Measurements from ENCODE around the gene WDFY4. TPM values are rescaled to one million over a fixed set of nuclear protein-coding genes. Genes with fewer than 3 reads are reported as not detected.

WDFY4 gene
- total RNA-seq, 1 donor from 2014 or later, result not detected

GRCh38 chr10:48899781-48900180 lies 215.1 kb downstream of the WDFY4 start:
- Histone ChIP-seq H3K36me3 (ENCODE audit: control insufficient read depth, insufficient read depth, low read length) (no peaks in the 10 kb centered on the region), H3K27me3 (ENCODE audit: control insufficient read depth, insufficient read depth, low read length) (no peaks in the 10 kb centered on the region), H3K4me3 (ENCODE audit: low read depth, low read length) (no peak overlapping the region)
- no peak for DNase-seq (ENCODE audit: low read depth)
- no peak for TF ChIP-seq CTCF (IDR thresholded peaks at IDR 0.05; ENCODE audit: insufficient read depth, low read length, poor library complexity, severe bottlenecking)

DNA sequence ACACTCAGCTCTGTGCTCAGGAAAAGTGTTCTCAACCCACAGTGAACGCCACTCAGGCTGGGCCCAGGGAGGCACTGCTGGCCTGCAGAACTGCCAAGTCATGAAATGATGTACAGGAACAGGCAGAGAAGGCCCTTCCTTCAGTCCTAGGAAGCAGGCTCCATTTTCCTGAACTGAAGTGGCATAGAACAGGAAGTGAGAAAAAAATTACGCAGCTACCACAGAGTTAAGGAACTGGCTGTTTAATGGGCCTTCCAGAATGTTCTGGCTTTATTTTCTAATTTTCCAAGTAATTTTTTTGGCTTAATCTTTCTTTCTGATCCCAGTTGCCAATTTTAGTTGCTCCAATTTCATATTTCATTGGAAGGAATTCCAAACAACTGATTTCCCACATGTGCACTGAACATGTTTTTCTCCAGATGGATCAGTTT lies 215.7 kb downstream of the WDFY4 start:
- no peak for TF ChIP-seq CTCF (IDR thresholded peaks at IDR 0.05; ENCODE audit: insufficient read depth, low read length, poor library complexity, severe bottlenecking)
- H3K36me3 ChIP-seq (ENCODE audit: control insufficient read depth, insufficient read depth, low read length), result no peaks in the 10 kb centered on the region
- no peak for DNase-seq (ENCODE audit: low read depth)
- no peaks in the 10 kb centered on the region for H3K27me3 ChIP-seq (ENCODE audit: control insufficient read depth, insufficient read depth, low read length)
- H3K4me3 ChIP-seq (ENCODE audit: low read depth, low read length), result no peak overlapping the region

- TF ChIP-seq CTCF (IDR thresholded peaks at IDR 0.05; ENCODE audit: insufficient read depth, low read length, poor library complexity, severe bottlenecking), result no peak
- DNase-seq (ENCODE audit: low read depth), result no peak
- Histone ChIP-seq H3K27me3 (ENCODE audit: control insufficient read depth, insufficient read depth, low read length) (no peaks in the 10 kb centered on the region), H3K36me3 (ENCODE audit: control insufficient read depth, insufficient read depth, low read length) (no peaks in the 10 kb centered on the region), H3K4me3 (ENCODE audit: low read depth, low read length) (no peak overlapping the region)
Observed at GRCh38 chr10:48901319-48901718, 216.6 kb downstream of the WDFY4 start.

GRCh38 chr10:48902096-48902495 lies 217.4 kb downstream of the WDFY4 start:
- H3K36me3 ChIP-seq (ENCODE audit: control insufficient read depth, insufficient read depth, low read length), result no peaks in the 10 kb centered on the region
- TF ChIP-seq CTCF (IDR thresholded peaks at IDR 0.05; ENCODE audit: insufficient read depth, low read length, poor library complexity, severe bottlenecking), result no peak
- no peaks in the 10 kb centered on the region for H3K27me3 ChIP-seq (ENCODE audit: control insufficient read depth, insufficient read depth, low read length)
- no peak overlapping the region for H3K4me3 ChIP-seq (ENCODE audit: low read depth, low read length)
- no peak for DNase-seq (ENCODE audit: low read depth)

GRCh38 chr10:48903151-48903550 lies 218.5 kb downstream of the WDFY4 start:
- Histone ChIP-seq H3K4me3 (ENCODE audit: low read depth, low read length) (no peak overlapping the region), H3K36me3 (ENCODE audit: control insufficient read depth, insufficient read depth, low read length) (no peaks in the 10 kb centered on the region), H3K27me3 (ENCODE audit: control insufficient read depth, insufficient read depth, low read length) (no peaks in the 10 kb centered on the region)
- TF ChIP-seq CTCF (IDR thresholded peaks at IDR 0.05; ENCODE audit: insufficient read depth, low read length, poor library complexity, severe bottlenecking), result no peak
- DNase-seq (ENCODE audit: low read depth), result no peak

DNA sequence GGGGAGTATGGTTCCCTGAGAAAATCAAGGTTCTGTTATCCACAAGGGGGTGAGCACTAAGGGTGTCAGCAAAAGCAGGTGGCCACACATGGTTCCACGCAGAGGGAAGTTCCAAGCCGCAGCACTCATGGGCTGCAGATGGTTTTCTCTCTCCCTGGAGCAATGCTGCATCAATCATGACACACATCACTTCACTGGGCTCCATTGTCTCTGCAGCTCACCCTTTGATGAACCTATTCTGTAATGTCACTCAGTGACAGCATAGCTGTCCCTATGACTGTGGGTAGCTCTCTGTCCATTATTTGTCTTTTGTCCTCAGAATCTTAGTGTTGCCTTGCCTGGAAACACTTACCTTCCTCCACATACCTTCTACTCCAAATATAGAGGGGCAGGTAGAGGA lies 220.2 kb downstream of the WDFY4 start:
- Histone ChIP-seq H3K36me3 (ENCODE audit: control insufficient read depth, insufficient read depth, low read length) (no peaks in the 10 kb centered on the region), H3K4me3 (ENCODE audit: low read depth, low read length) (no peak overlapping the region), H3K27me3 (ENCODE audit: control insufficient read depth, insufficient read depth, low read length) (no peaks in the 10 kb centered on the region)
- no peak for DNase-seq (ENCODE audit: low read depth)
- no peak for TF ChIP-seq CTCF (IDR thresholded peaks at IDR 0.05; ENCODE audit: insufficient read depth, low read length, poor library complexity, severe bottlenecking)
